Upper lobe of right lung (tissue), 1 donor: ENCODE measurements around the gene CCDC107. TPM values are rescaled to one million over a fixed set of nuclear protein-coding genes. Genes with fewer than 3 reads are reported as not detected.
A peak's percentile ranks its signal among the peaks of the same experiment; 100 is the strongest.

ENCODE experiments used
- ATAC-seq: fragments of 200-7000 bp; cut with Tn5 transposase; one replicate; pipeline ENCODE4 v1.9.1; 2020; ENCODE audit warnings: mild to moderate bottlenecking, moderate library complexity
- DNase-seq: peaks from one replicate; pipeline ENCODE4 v3.0.0-alpha.2; 2020
- H3K27ac ChIP-seq: fragments of 200-600 bp; one replicate; pipeline ENCODE4 v1.8.0; 2022
- H3K27me3 ChIP-seq: fragments of 200-600 bp; one replicate; pipeline ENCODE4 v1.8.0; 2022; ENCODE audit warnings: mild to moderate bottlenecking
- H3K36me3 ChIP-seq: fragments of 200-600 bp; one replicate; pipeline ENCODE4 v1.8.0; 2022
- H3K4me1 ChIP-seq: fragments of 200-600 bp; one replicate; pipeline ENCODE4 v1.8.0; 2022
- H3K4me3 ChIP-seq: fragments of 200-600 bp; one replicate; pipeline ENCODE4 v1.8.0; 2022; ENCODE audit warnings: mild to moderate bottlenecking
- H3K9me3 ChIP-seq: fragments of 200-600 bp; one replicate; pipeline ENCODE4 v1.8.0; 2022
- CTCF ChIP-seq: fragments of 200-600 bp; IDR thresholded peaks from one replicate; pipeline ENCODE4 v1.8.0; 2022; ENCODE audit warnings: antibody characterized with exemption
- intact Hi-C: fragments of 100-400 bp; cut with DNase I; formaldehyde crosslinking; loops from one replicate; pipeline ENCODE4 v1.11.0; 2022
- total RNA-seq: library from RNA; stranded (reverse); fragmentation: NEBNext Ultra II Directional; extraction: Animal tissue kit (Norgen Biotek cat#: 25700); gene quantifications from one replicate; pipeline ENCODE4 v1.2.1, GENCODE V29; 2021
- donor health status: DM: no; HTN: yes; CAD: no; lungs with severe emphysema.

CCDC107 gene
- total RNA-seq, 1 donor from 2014 or later = 31.1 TPM

DNA sequence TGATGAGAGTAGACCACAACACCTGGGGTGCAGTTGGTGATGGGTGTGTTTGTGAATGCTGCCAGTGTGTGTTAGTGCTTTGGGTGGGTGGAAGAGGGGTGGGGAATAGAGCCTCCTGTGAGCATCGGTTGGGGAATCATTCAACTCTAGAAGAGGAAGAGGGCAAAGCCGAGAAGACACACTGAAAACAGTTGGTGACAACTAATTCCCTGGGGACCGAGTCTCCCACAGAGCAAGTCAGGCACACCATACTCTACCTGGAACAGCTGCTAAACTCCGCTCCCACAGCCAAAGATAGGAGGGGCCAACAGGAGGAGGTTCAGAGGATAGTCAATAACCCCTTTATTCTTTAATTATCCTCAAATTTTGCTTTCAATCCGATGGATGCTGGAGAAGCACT is 8.5 kb downstream of the CCDC107 start:
- Histone ChIP-seq H3K27me3 (no peaks in the 10 kb centered on the region), H3K4me3 (no peak overlapping the region), H3K36me3 (no peaks in the 10 kb centered on the region), H3K4me1 (peaks cover 16% of the 10 kb centered on the region), H3K9me3 (no peaks in the 10 kb centered on the region), H3K27ac (no peak overlapping the region)
- TF ChIP-seq CTCF = no peak
- intact Hi-C loops = no loop called here
- no peak for ATAC-seq
- DNase-seq = no peak

- H3K4me1 ChIP-seq = peaks cover 10% of the 10 kb centered on the region
These were observed 9.8 kb downstream of the CCDC107 start for GRCh38 chr9:35667939-35668338.

GRCh38 chr9:35669331-35670145 is 11.4 kb downstream of the CCDC107 start:
- Histone ChIP-seq H3K27ac (no peak overlapping the region), H3K36me3 (no peaks in the 10 kb centered on the region), H3K4me1 (peaks cover 10% of the 10 kb centered on the region), H3K4me3 (no peak overlapping the region), H3K9me3 (no peaks in the 10 kb centered on the region), H3K27me3 (no peaks in the 10 kb centered on the region)
- DNase-seq = no peak
- no peak for TF ChIP-seq CTCF
- ATAC-seq = no peak
- intact Hi-C loops = no loop called here

More at GRCh38 chr9:35667939-35668338, 9.8 kb downstream of the CCDC107 start:
- Histone ChIP-seq H3K36me3 (no peaks in the 10 kb centered on the region), H3K4me3 (no peak overlapping the region), H3K9me3 (no peaks in the 10 kb centered on the region), H3K27me3 (no peaks in the 10 kb centered on the region), H3K27ac (no peak overlapping the region)
- ATAC-seq (no peak), DNase-seq (no peak)
- no peak for TF ChIP-seq CTCF
- intact Hi-C loops = no loop called here

- Histone ChIP-seq H3K27ac (no peak within 1 kb of the TSS), H3K36me3 (no peaks in the 10 kb centered on the region), H3K9me3 (no peaks in the 10 kb centered on the region), H3K4me1 (peaks cover 8% of the 10 kb centered on the region), H3K27me3 (no peaks in the 10 kb centered on the region), H3K4me3 (no peak within 1 kb of the TSS)
- ATAC-seq (peak; percentile 16), DNase-seq (no peak)
- intact Hi-C loops = no loop called here
- no peak for TF ChIP-seq CTCF
These were observed 15.3 kb downstream of the CCDC107 start, which contains the start of gene CA9 for GRCh38 chr9:35673132-35674024. CA9 (plus strand) TSS chr9:35673928; CDS start chr9:35673960, 32 bp downstream.

DNA sequence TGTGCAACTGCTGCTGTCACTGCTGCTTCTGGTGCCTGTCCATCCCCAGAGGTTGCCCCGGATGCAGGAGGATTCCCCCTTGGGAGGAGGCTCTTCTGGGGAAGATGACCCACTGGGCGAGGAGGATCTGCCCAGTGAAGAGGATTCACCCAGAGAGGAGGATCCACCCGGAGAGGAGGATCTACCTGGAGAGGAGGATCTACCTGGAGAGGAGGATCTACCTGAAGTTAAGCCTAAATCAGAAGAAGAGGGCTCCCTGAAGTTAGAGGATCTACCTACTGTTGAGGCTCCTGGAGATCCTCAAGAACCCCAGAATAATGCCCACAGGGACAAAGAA is 15.9 kb downstream of the CCDC107 start:
- Histone ChIP-seq H3K36me3 (no peaks in the 10 kb centered on the region), H3K27me3 (no peaks in the 10 kb centered on the region), H3K27ac (no peak overlapping the region), H3K4me1 (peaks cover 8% of the 10 kb centered on the region), H3K4me3 (no peak overlapping the region), H3K9me3 (no peaks in the 10 kb centered on the region)
- ATAC-seq (no peak), DNase-seq (no peak)
- TF ChIP-seq CTCF = no peak
- intact Hi-C loops = no loop called here
